ENCODE results near the gene IGF1R.

The IGF1R gene

GRCh38 chr15:98775498-98776230 is 127.3 kb downstream of the IGF1R start:
- no peak for DNase-seq (ENCODE audit: low read depth in 2 of 2)

DNA sequence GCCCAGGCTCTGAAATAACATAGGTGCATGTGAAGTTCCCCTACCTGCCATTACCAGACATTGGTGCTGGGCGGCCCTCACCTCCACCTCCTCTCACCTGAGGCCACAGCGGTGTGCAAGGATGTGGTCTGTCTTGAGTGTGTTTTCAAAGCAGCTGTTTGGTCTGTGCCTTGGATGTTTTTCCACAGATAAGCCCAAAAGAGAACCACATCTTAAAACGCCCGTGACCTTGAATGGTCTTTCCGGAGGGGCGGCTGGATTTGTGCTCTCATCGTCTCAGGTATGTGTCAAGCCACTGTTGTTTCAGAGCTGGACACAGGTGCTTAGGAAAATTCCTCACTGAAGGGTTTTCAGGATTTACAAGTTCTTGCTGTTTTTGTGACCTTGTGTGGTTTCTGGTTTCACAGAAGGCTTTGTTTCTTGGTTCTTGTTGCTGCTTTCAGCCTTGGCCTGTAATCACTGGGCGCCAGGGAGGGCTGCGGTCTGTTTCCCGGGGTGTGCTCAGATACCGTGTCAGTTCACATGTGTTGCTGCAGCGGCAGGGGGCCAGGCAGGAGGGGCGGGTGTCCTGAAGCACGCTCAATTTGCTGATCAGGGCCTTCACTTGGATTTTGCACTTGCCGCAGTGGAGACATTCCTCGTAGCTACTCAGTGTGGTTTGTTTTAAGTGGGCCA is 128.4 kb downstream of the IGF1R start:
- DNase-seq (ENCODE audit: low read depth in 2 of 2), result peak in 1 of 2 donors; percentile 9

DNA sequence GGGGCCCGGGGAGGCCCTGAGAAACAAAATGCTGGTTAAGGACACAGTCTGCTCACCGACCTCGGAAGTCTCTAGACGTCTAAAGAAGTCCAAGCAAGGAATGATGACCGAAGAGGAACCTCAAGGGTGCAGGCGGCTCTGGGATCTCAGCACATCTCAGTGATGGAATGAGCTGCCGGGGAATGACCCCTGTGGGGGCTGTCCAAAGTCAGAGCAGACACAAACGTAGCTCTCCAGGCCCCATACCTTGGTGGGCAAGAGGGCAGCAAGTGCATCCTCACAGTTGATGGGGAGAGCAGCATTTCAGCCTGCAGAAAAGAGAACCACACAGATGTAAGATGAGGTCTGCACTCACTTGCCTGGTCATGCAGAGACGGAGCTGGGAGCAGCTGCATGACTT is 129.1 kb downstream of the IGF1R start:
- no peak for DNase-seq (ENCODE audit: low read depth in 2 of 2)

- DNase-seq (ENCODE audit: low read depth in 2 of 2), result no peak
Observed at GRCh38 chr15:98778263-98778959, 130.1 kb downstream of the IGF1R start.

GRCh38 chr15:98778960-98779359 is 130.6 kb downstream of the IGF1R start:
- no peak for DNase-seq (ENCODE audit: low read depth in 2 of 2)

DNA sequence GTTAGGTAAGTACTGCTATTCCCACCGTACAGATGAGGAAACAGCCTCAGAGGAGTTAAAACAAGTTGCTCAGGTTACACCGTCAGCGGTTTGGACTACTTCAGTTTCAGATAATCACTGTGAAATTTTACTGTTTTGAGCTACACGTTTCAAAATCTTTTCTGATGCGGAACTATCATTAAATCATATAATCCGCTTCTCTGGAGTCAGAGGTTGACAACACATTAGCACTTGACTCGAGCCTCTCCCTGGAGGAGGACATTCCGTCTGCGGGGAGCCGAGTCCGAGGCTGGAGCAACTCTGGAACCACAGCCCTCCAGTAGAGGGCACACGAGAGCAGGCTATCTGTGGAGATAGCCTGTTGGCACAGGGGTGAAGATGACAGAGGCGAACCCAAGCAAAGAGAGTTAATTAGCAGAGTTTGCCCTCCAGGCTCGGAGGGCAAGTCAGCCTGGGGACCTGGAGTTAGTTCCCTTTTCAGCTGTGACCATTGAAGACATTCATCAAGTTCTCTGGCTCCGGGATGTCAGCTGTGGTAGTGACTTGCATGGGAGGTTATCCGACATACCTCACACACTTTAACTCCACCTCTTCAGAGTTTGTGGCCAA is 131.2 kb downstream of the IGF1R start:
- DNase-seq (ENCODE audit: low read depth in 2 of 2), result peak; percentile 61 to 71

DNA sequence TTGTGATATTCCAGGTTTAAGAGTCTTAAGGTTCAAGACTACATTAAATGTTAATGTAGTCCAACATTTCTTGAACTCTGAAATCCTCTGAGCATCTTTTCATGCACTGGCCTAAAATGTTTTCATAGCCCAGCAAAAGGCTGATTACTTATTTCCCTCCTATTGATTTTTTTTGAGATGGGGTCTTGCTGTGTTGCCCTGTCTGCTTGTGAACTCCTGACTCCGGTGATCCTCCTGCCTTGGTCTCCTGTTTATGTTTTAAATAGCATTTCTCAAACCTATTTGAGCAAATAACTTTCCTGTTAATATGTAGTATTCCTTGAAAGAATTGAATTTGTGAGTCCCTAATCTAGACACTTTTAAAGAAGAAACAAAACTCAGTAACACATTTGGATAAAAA is 133.5 kb downstream of the IGF1R start:
- DNase-seq (ENCODE audit: low read depth in 2 of 2), result no peak

GRCh38 chr15:98782801-98783200 is 134.5 kb downstream of the IGF1R start:
- DNase-seq (ENCODE audit: low read depth in 2 of 2), result no peak

- DNase-seq (ENCODE audit: low read depth in 2 of 2), result no peak
Observed at GRCh38 chr15:98785431-98785806, 137.1 kb downstream of the IGF1R start.

GRCh38 chr15:98785807-98786621 is 137.7 kb downstream of the IGF1R start:
- no peak for DNase-seq (ENCODE audit: low read depth in 2 of 2)

- no peak for DNase-seq (ENCODE audit: low read depth in 2 of 2)
Observed at GRCh38 chr15:98786717-98787116, 138.4 kb downstream of the IGF1R start.

GRCh38 chr15:98787194-98787593 is 138.9 kb downstream of the IGF1R start:
- DNase-seq (ENCODE audit: low read depth in 2 of 2), result no peak

GRCh38 chr15:98787936-98788757 is 139.8 kb downstream of the IGF1R start:
- DNase-seq (ENCODE audit: low read depth in 2 of 2), result no peak

DNA sequence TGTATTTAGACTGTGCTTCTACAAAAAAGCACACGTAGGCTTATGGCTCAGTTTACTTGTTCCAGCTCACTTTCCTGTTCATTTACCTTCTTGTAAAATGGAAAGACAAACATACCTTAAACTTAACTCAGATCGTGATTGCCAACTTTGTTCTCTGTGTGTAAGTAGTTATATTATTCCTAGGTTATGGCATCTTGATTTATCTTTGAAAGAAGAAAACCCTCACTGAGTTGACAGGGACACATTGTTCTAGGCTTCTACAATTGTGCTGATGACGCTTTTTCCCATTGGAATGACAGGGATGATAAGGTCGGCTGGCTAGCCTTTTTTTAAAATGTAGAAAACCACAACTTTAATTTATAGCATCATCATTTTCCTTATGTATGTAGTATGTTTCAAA is 140.7 kb downstream of the IGF1R start:
- DNase-seq (ENCODE audit: low read depth in 2 of 2), result no peak

GRCh38 chr15:98790270-98790669 is 141.9 kb downstream of the IGF1R start:
- DNase-seq (ENCODE audit: low read depth in 2 of 2), result no peak

GRCh38 chr15:98791046-98791701 is 142.8 kb downstream of the IGF1R start:
- no peak for DNase-seq (ENCODE audit: low read depth in 2 of 2)

GRCh38 chr15:98792117-98792516 is 143.8 kb downstream of the IGF1R start:
- DNase-seq (ENCODE audit: low read depth in 2 of 2), result no peak

DNA sequence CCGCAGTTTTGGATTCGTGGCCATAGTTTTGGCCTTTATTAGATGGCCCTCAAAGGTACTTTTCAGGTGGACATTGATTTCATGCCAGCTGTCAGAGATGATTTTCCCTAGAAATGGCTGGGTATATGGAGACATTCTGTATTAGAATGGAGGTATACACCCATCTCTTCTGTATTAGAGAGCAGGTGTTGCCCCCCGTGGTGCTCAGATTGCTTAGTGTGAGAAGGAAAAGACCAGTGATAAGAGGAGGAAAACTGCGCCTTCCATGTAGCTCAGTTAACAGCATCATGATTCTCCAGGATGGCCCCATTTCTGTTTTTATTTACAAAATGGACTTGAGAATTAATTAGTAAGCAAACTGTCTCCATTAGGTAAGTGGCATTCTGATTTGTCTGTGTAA is 145.9 kb downstream of the IGF1R start:
- DNase-seq (ENCODE audit: low read depth in 2 of 2), result no peak

- no peak for DNase-seq (ENCODE audit: low read depth in 2 of 2)
Observed at GRCh38 chr15:98794748-98795147, 146.4 kb downstream of the IGF1R start.

DNA sequence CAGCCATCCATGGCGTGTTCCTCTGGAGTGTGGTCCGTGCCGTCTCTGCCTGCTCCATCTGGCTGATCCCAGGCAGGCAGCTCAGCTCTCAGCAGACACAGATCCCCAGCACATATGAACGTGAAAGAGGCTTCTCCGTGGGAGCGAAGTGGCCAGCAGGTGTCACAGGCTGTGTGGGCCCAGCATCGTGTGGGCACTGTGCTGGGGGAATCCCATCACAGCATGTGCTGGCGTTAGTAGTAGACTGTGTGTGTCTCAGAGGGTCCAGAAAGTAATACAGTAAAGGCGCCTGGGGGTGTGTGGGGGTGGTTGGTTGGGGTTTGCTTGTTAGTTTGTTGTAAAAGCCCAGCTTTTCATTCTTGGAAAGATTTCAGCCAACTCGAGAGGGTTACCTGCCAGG is 147.6 kb downstream of the IGF1R start:
- no peak for DNase-seq (ENCODE audit: low read depth in 2 of 2)

All from stimulated activated CD4-positive, alpha-beta T cell treated with anti-CD3 and anti-CD28 coated beads, Interleukin-4, amount 100 ng/mL, for 48 hours (primary cell).